Stimulated activated naive CD8-positive, alpha-beta T cell treated with anti-CD3 and anti-CD28 coated beads, Interleukin-15, Interleukin-2, amounts not matched to agents 100 ng/mL and 50 ng/mL, for 24 hours (primary cell): ENCODE data around the gene RGPD8.
"Not testable (repeated sequence)": the region's sequence is repeated elsewhere in the genome, so short reads cannot be mapped to it uniquely, and the experiment has no call there.

Experiments
- H3K27ac Mint-ChIP-seq: one replicate; pipeline ENCODE4 v1.8.0; 2021; ENCODE audit warnings: mild to moderate bottlenecking, mixed read lengths
- H3K27me3 Mint-ChIP-seq: one replicate; pipeline ENCODE4 v1.8.0; 2021; ENCODE audit warnings: mixed read lengths
- H3K36me3 Mint-ChIP-seq: one replicate; pipeline ENCODE4 v1.8.0; 2021; ENCODE audit warnings: low read depth, mixed read lengths
- H3K4me1 Mint-ChIP-seq: one replicate; pipeline ENCODE4 v1.8.0; 2021; ENCODE audit warnings: low read depth, mixed read lengths
- H3K4me3 Mint-ChIP-seq: one replicate; pipeline ENCODE4 v1.8.0; 2021; ENCODE audit warnings: mild to moderate bottlenecking, mixed read lengths
- H3K9me3 Mint-ChIP-seq: one replicate; pipeline ENCODE4 v1.8.0; 2021; ENCODE audit warnings: mixed read lengths

Gene RGPD8

GRCh38 chr2:112433480-112433879 lies at the start of gene RGPD8:
Gene RGPD8 (minus strand): TSS chr2:112433645. CDS start chr2:112433453, 192 bp downstream.
- Mint-ChIP-seq H3K4me1 (peaks cover 19% of the 10 kb centered on the region), H3K27ac (peak within 1 kb of the TSS; percentile 65)
- H3K9me3 Mint-ChIP-seq, result not testable (repeated sequence)

GRCh38 chr2:112483042-112483473 lies 49.6 kb upstream of the RGPD8 start:
- Mint-ChIP-seq H3K9me3 (no peaks in the 10 kb centered on the region), H3K4me1 (peaks cover 50% of the 10 kb centered on the region), H3K27ac (peak overlapping the region; percentile 89), H3K27me3 (no peaks in the 10 kb centered on the region), H3K4me3 (peak overlapping the region; percentile 95), H3K36me3 (peaks cover 36% of the 10 kb centered on the region)

More at GRCh38 chr2:112433480-112433879, at the start of gene RGPD8:
- not testable (repeated sequence) for H3K36me3 Mint-ChIP-seq, H3K27me3 Mint-ChIP-seq
- peak within 1 kb of the TSS; percentile 84 for H3K4me3 Mint-ChIP-seq

GRCh38 chr2:112482309-112483041 lies 49.0 kb upstream of the RGPD8 start:
- peaks cover 32% of the 10 kb centered on the region for H3K36me3 Mint-ChIP-seq
- no peaks in the 10 kb centered on the region for H3K9me3 Mint-ChIP-seq
- no peaks in the 10 kb centered on the region for H3K27me3 Mint-ChIP-seq
- peaks cover 45% of the 10 kb centered on the region for H3K4me1 Mint-ChIP-seq
- H3K4me3 Mint-ChIP-seq, result peak overlapping the region; percentile 95
- H3K27ac Mint-ChIP-seq, result peak overlapping the region; percentile 92

GRCh38 chr2:112481528-112482233 lies 48.2 kb upstream of the RGPD8 start, which contains the start of gene TTL:
Gene TTL (plus strand): TSS chr2:112482156. CDS start chr2:112482345, 189 bp downstream.
- Mint-ChIP-seq H3K36me3 (peaks cover 25% of the 10 kb centered on the region), H3K9me3 (no peaks in the 10 kb centered on the region), H3K4me1 (peaks cover 37% of the 10 kb centered on the region), H3K27me3 (no peaks in the 10 kb centered on the region), H3K27ac (peak within 1 kb of the TSS; percentile 92), H3K4me3 (peak within 1 kb of the TSS; percentile 95)

- Mint-ChIP-seq H3K4me1 (peaks cover 31% of the 10 kb centered on the region), H3K4me3 (peak overlapping the region; percentile 95), H3K36me3 (peaks cover 19% of the 10 kb centered on the region), H3K27ac (peak overlapping the region; percentile 92), H3K9me3 (no peaks in the 10 kb centered on the region), H3K27me3 (no peaks in the 10 kb centered on the region)
Observed at GRCh38 chr2:112481050-112481527, 47.6 kb upstream of the RGPD8 start.

GRCh38 chr2:112480530-112481049 lies 47.1 kb upstream of the RGPD8 start:
- peak overlapping the region; percentile 78 for H3K27ac Mint-ChIP-seq
- H3K4me3 Mint-ChIP-seq, result peak overlapping the region; percentile 95
- H3K4me1 Mint-ChIP-seq, result peaks cover 30% of the 10 kb centered on the region
- H3K9me3 Mint-ChIP-seq, result no peaks in the 10 kb centered on the region
- no peaks in the 10 kb centered on the region for H3K27me3 Mint-ChIP-seq
- H3K36me3 Mint-ChIP-seq, result peaks cover 15% of the 10 kb centered on the region

- Mint-ChIP-seq H3K9me3 (no peaks in the 10 kb centered on the region), H3K4me3 (no peak overlapping the region), H3K4me1 (peaks cover 12% of the 10 kb centered on the region), H3K36me3 (no peaks in the 10 kb centered on the region), H3K27ac (no peak overlapping the region), H3K27me3 (no peaks in the 10 kb centered on the region)
Observed at GRCh38 chr2:112476434-112476833, 43.0 kb upstream of the RGPD8 start.

GRCh38 chr2:112474844-112475486 lies 41.5 kb upstream of the RGPD8 start:
- Mint-ChIP-seq H3K9me3 (no peaks in the 10 kb centered on the region), H3K27ac (no peak overlapping the region), H3K27me3 (no peaks in the 10 kb centered on the region), H3K36me3 (no peaks in the 10 kb centered on the region), H3K4me1 (no peaks in the 10 kb centered on the region), H3K4me3 (no peak overlapping the region)

GRCh38 chr2:112472547-112473263 lies 39.3 kb upstream of the RGPD8 start:
- no peaks in the 10 kb centered on the region for H3K36me3 Mint-ChIP-seq
- H3K27me3 Mint-ChIP-seq, result no peaks in the 10 kb centered on the region
- H3K27ac Mint-ChIP-seq, result no peak overlapping the region
- H3K4me1 Mint-ChIP-seq, result no peaks in the 10 kb centered on the region
- no peaks in the 10 kb centered on the region for H3K9me3 Mint-ChIP-seq
- H3K4me3 Mint-ChIP-seq, result no peak overlapping the region

- Mint-ChIP-seq H3K4me1 (no peaks in the 10 kb centered on the region), H3K27ac (no peak overlapping the region), H3K36me3 (no peaks in the 10 kb centered on the region), H3K4me3 (no peak overlapping the region), H3K27me3 (peaks cover 17% of the 10 kb centered on the region), H3K9me3 (no peaks in the 10 kb centered on the region)
Observed at GRCh38 chr2:112465382-112465781, 31.9 kb upstream of the RGPD8 start.

- Mint-ChIP-seq H3K27me3 (peaks cover 17% of the 10 kb centered on the region), H3K4me1 (no peaks in the 10 kb centered on the region), H3K4me3 (no peak overlapping the region), H3K9me3 (no peaks in the 10 kb centered on the region), H3K27ac (no peak overlapping the region), H3K36me3 (no peaks in the 10 kb centered on the region)
Observed at GRCh38 chr2:112463256-112463655, 29.8 kb upstream of the RGPD8 start.

- Mint-ChIP-seq H3K4me1 (no peaks in the 10 kb centered on the region), H3K27me3 (peaks cover 13% of the 10 kb centered on the region), H3K27ac (no peak overlapping the region), H3K36me3 (no peaks in the 10 kb centered on the region), H3K4me3 (no peak overlapping the region), H3K9me3 (no peaks in the 10 kb centered on the region)
Observed at GRCh38 chr2:112462178-112462577, 28.7 kb upstream of the RGPD8 start.

- no peaks in the 10 kb centered on the region for H3K9me3 Mint-ChIP-seq
- no peak overlapping the region for H3K27ac Mint-ChIP-seq
- peaks cover 13% of the 10 kb centered on the region for H3K27me3 Mint-ChIP-seq
- H3K4me1 Mint-ChIP-seq, result no peaks in the 10 kb centered on the region
- H3K4me3 Mint-ChIP-seq, result no peak overlapping the region
- H3K36me3 Mint-ChIP-seq, result no peaks in the 10 kb centered on the region
Observed at GRCh38 chr2:112459372-112459771, 25.9 kb upstream of the RGPD8 start.

- Mint-ChIP-seq H3K4me3 (no peak overlapping the region), H3K36me3 (no peaks in the 10 kb centered on the region), H3K9me3 (peaks cover 5% of the 10 kb centered on the region), H3K27me3 (no peaks in the 10 kb centered on the region), H3K4me1 (no peaks in the 10 kb centered on the region), H3K27ac (no peak overlapping the region)
Observed at GRCh38 chr2:112454586-112454985, 21.1 kb upstream of the RGPD8 start.
